K562 (cell line): Measurements from ENCODE around the gene STK16. TPM values are rescaled to one million over a fixed set of nuclear protein-coding genes. Genes with fewer than 3 reads are reported as not detected.

Source experiments
- ATAC-seq: fragments of 200-7000 bp; cut with Tn5 transposase; 3 replicates; pipeline ENCODE4 v1.9.1; 2020; ENCODE audit warnings: moderate library complexity
- BruUV-seq: library from RNA; stranded (reverse); fragments of 400-500 nt; replicated peaks from 2 replicates; lab custom pipeline; 2021; lab: Mats Ljungman, UMichigan
- CTCF ChIA-PET: fragments of 300-600 bp; formaldehyde crosslinking; extraction: SDS; loops from one replicate; lab custom pipeline; 2021; ENCODE audit warnings: low intra/inter-chr PET ratio; lab: Yijun Ruan, JAX
- POLR2A ChIA-PET: fragments of 300-600, 350-650 bp; sonication (Branson Sonifier 250); formaldehyde crosslinking; extraction: SDS; loops from one replicate; lab custom pipeline; 2021; ENCODE audit warnings: antibody characterized with exemption, inconsistent platforms; lab: Yijun Ruan, JAX
- DNase-seq, 4 experiments: peaks; one replicate each; pipeline versions ENCODE4 v3.0.0 to v3.0.0-alpha.2; 2011 to 2018; ENCODE audit warnings: low spot score in 3 of 4, mixed read lengths in 3 of 4; ENCODE audit errors: extremely low read depth in 1 of 4
- FAIRE-seq: peaks from 2 replicates; lab custom pipeline; 2011; peaks lifted over from hg19 to GRCh38; lab: Jason Lieb, UNC
- H2AFZ ChIP-seq: 2 replicates; pipeline ENCODE4 v1.6.0; 2011; ENCODE audit warnings: low read depth, low read length, control low read depth, inconsistent platforms
- H3K27ac ChIP-seq: fragments of 200-600 bp; 3 replicates; pipeline ENCODE4 v1.8.0; 2011; ENCODE audit warnings: low read depth, mild to moderate bottlenecking, control low read depth, inconsistent platforms, low read length, moderate library complexity, mixed read lengths; ENCODE audit errors: extremely low read depth
- H3K27me3 ChIP-seq, 2 experiments: fragments of 300-600 bp in 1 of 2; 2 replicates in 1 of 2; 3 replicates in 1 of 2; pipeline versions ENCODE4 v1.6.0 to v1.8.0; 2011; ENCODE audit warnings: inconsistent platforms in 2 of 2, low read length in 2 of 2, mild to moderate bottlenecking in 1 of 2, mixed read lengths in 1 of 2, moderate library complexity in 1 of 2; ENCODE audit not compliant: control insufficient read depth in 2 of 2, insufficient read depth in 2 of 2
- H3K36me3 ChIP-seq: fragments of 300-600 bp; 3 replicates; pipeline ENCODE4 v1.8.0; 2011; ENCODE audit warnings: mild to moderate bottlenecking, low read length, inconsistent platforms; ENCODE audit not compliant: control insufficient read depth, insufficient read depth
- H3K4me1 ChIP-seq, 2 experiments: fragments of 200-600 bp in 1 of 2; replicated peaks in 1 of 2; 2 replicates in 1 of 2; 3 replicates in 1 of 2; pipeline versions ENCODE4 v1.5.1 to v1.8.0; 2011; ENCODE audit warnings: inconsistent platforms in 2 of 2, low read length in 2 of 2, mild to moderate bottlenecking in 1 of 2, mixed read lengths in 1 of 2, moderate library complexity in 1 of 2; ENCODE audit not compliant: control insufficient read depth in 2 of 2, insufficient read depth in 2 of 2
- H3K4me2 ChIP-seq: 2 replicates; pipeline ENCODE4 v1.6.1; 2011; ENCODE audit warnings: low read length, control low read depth, inconsistent platforms, mixed read lengths; ENCODE audit not compliant: insufficient read depth
- H3K4me3 ChIP-seq: fragments of 200-600 bp; sonication (generic), shearing (Covaris generic); 2 replicates; pipeline ENCODE4 v1.5.1; 2016; ENCODE audit warnings: control low read depth, inconsistent platforms
- H3K79me2 ChIP-seq: fragments of 200-600 bp; 3 replicates; pipeline ENCODE4 v1.8.0; 2011; ENCODE audit warnings: low read length, inconsistent platforms; ENCODE audit not compliant: control insufficient read depth, insufficient read depth
- H3K9ac ChIP-seq, 2 experiments: 2 replicates each; pipeline versions ENCODE4 v1.6.0 to v1.6.1; 2011; ENCODE audit warnings: low read depth in 2 of 2, low read length in 2 of 2, control low read depth in 1 of 2, inconsistent platforms in 1 of 2, mild to moderate bottlenecking in 1 of 2, mixed read lengths in 1 of 2; ENCODE audit not compliant: insufficient read depth in 1 of 2
- H3K9me1 ChIP-seq: one replicate; pipeline ENCODE4 v1.6.0; 2011; ENCODE audit warnings: inconsistent platforms, mild to moderate bottlenecking, low read length, moderate library complexity; ENCODE audit not compliant: control insufficient read depth, insufficient read depth
- H3K9me3 ChIP-seq: replicated peaks from 2 replicates; pipeline ENCODE4 v1.5.1; 2011; ENCODE audit warnings: low read depth, low read length, inconsistent platforms; ENCODE audit not compliant: control insufficient read depth, insufficient read depth
- H4K20me1 ChIP-seq: replicated peaks from 2 replicates; pipeline ENCODE4 v1.6.1; 2011; ENCODE audit warnings: low read length, inconsistent platforms, mixed read lengths; ENCODE audit not compliant: control insufficient read depth, insufficient read depth
- CC2D1A ChIP-seq: fragments of 450-650 bp; IDR thresholded peaks from 2 replicates; pipeline ENCODE4 v1.6.1; 2017; ENCODE audit warnings: mild to moderate bottlenecking
- CHD4 ChIP-seq: fragments of 200-600 bp; sonication (generic); IDR thresholded peaks from 3 replicates; pipeline ENCODE4 v1.6.1; 2012; ENCODE audit warnings: low read depth, mild to moderate bottlenecking, mixed read lengths, low read length, inconsistent platforms; ENCODE audit not compliant: insufficient read depth, insufficient replicate concordance, poor library complexity, severe bottlenecking
- CXXC5 ChIP-seq: fragments of 250-450 bp; sonication (Bioruptor Pico); IDR thresholded peaks from 2 replicates; pipeline ENCODE4 v1.8.0; 2022; ENCODE audit warnings: inconsistent platforms, mild to moderate bottlenecking, moderate library complexity
- DACH1 ChIP-seq: fragments of 450-650 bp; IDR thresholded peaks from 2 replicates; pipeline ENCODE4 v1.6.1; 2018; ENCODE audit not compliant: partially characterized antibody
- DNMT1 ChIP-seq: fragments of 450-650 bp; IDR thresholded peaks from 2 replicates; pipeline ENCODE4 v1.6.1; 2016; ENCODE audit warnings: antibody characterized with exemption, mild to moderate bottlenecking
- E2F1 ChIP-seq: sonication (generic); formaldehyde crosslinking; IDR thresholded peaks from 2 replicates; pipeline ENCODE4 v1.8.1; 2023; ENCODE audit warnings: mild to moderate bottlenecking, missing genetic modification reagents, moderate library complexity
- ETV5 ChIP-seq: sonication (generic); formaldehyde crosslinking; IDR thresholded peaks from 2 replicates; pipeline ENCODE4 v1.4.0; 2020; ENCODE audit warnings: low read depth, mild to moderate bottlenecking, missing genetic modification reagents
- GABPB1 ChIP-seq: sonication (generic); formaldehyde crosslinking; IDR thresholded peaks from 2 replicates; pipeline ENCODE4 v1.8.0; 2022; ENCODE audit warnings: mild to moderate bottlenecking, missing genetic modification reagents
- MEF2A ChIP-seq: IDR thresholded peaks from 2 replicates; pipeline ENCODE4 v1.6.1; 2011; ENCODE audit warnings: low read depth, mild to moderate bottlenecking, low read length, moderate library complexity; ENCODE audit not compliant: control insufficient read depth
- NFATC3 ChIP-seq: fragments of 450-650 bp; IDR thresholded peaks from 2 replicates; pipeline ENCODE4 v1.6.1; 2017; ENCODE audit warnings: mild to moderate bottlenecking
- SMAD2 ChIP-seq: fragments of 150-350 bp; IDR thresholded peaks from 2 replicates; pipeline ENCODE4 v1.6.1; 2014; ENCODE audit warnings: low read depth, mild to moderate bottlenecking, low read length
- SRSF3 ChIP-seq: fragments of 200-400 bp; formaldehyde crosslinking; IDR thresholded peaks from 2 replicates; pipeline ENCODE4 v1.6.1; 2016; ENCODE audit warnings: mild to moderate bottlenecking, low read length, moderate library complexity; ENCODE audit not compliant: insufficient read depth
- TCF3 ChIP-seq: sonication (generic); formaldehyde crosslinking; IDR thresholded peaks from 2 replicates; pipeline ENCODE4 v1.4.0; 2020; ENCODE audit warnings: mild to moderate bottlenecking, missing genetic modification reagents
- ZKSCAN1 ChIP-seq: fragments of 150-350 bp; IDR thresholded peaks from 2 replicates; pipeline ENCODE4 v1.6.1; 2016; ENCODE audit warnings: low read depth, low read length
- WGBS: fragments of 100-300 bp; shearing (Covaris generic); methylation state at CpG from one replicate; pipeline ENCODE4 v1.1.6; 2016; ENCODE audit warnings: low coverage, mixed read lengths; ENCODE audit not compliant: insufficient coverage; ENCODE audit errors: missing lambda C conversion rate; 5-methylcytosine and 5-hydroxymethylcytosine counted together
- in situ Hi-C: fragments of 300-500 bp; cut with MboI; formaldehyde crosslinking; loops from 4 replicates; pipeline ENCODE4 v1.15.0; 2018; ENCODE audit warnings: inconsistent platforms, mixed read lengths
- intact Hi-C: fragments of 100-400 bp; cut with micrococcal nuclease; formaldehyde crosslinking; loops from 2 replicates; pipeline ENCODE4 v1.14.2; 2022
- polyA plus RNA-seq, 8 experiments: library from polyadenylated mRNA; depleted of rRNA in 4 of 8; stranded (reverse) in 5 of 8; unstranded in 3 of 8; fragments of >200 nt; fragmentation: Nextera tagmentation in 2 of 8; fragmentation: Illumina TruSeq in 1 of 8; extraction: Ambion mirVana in 2 of 8; extraction: Trizol in 1 of 8; gene quantifications; 2 replicates each; pipeline versions ENCODE4 v1.2.1 to v1.2.3, GENCODE V29; 2011 to 2014; ENCODE audit warnings: inconsistent platforms in 1 of 8, missing spikeins in 1 of 8
- total RNA-seq, 7 experiments: library from RNA; depleted of rRNA in 6 of 7; stranded (reverse); fragments of >200 nt in 6 of 7; fragmentation: Illumina TruSeq in 2 of 7; extraction: Trizol in 2 of 7; gene quantifications; 2 replicates each; pipeline versions ENCODE4 v1.2.1 to v1.2.3, GENCODE V29; 2011 to 2021; ENCODE audit warnings: low replicate concordance in 1 of 7
- TF ChIP-seq, protein P1 (sequence below): fragments of 250-450 bp; sonication (Bioruptor Pico); IDR thresholded peaks from 2 replicates; pipeline ENCODE4 v1.4.0; 2020

Gene STK16
- total and polyA plus RNA-seq, 9 of the 15 experiments (the other 6 are each of a cell fraction or from before 2014, with no cell fraction given), result 5.4 to 36.2 (median 17.8) TPM

DNA sequence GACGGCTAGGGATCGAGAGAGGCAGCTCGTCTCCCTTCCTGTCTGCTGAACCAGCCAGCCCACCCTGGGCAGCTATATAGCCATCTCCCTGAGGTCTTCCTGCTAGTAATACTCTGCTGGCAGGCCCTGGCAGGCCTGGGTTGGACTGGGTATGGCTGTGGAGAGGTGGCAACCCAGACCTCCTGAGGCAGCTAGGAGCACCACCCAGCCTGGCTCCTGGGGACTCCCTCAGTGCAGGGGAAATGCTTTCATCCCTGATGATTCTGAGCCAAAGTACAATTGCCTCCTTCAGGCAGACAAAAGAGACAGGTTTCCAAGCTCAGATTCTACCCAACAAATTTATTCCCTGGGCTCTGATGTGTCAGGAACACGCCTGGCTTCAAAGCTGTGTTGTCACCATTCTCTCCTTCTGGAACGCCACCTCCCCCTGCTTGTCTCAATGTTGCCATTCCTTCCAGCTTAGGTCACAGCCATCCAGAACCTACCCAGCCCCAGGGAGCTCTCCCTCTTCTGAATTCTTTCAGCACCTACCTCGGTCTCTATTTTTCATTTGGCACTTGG, 29.2 kb downstream of the STK16 start (continued):
- no peak for TF ChIP-seq E2F1 (CRISPR knock-in tag)

- H3K79me2 ChIP-seq, result no peaks in the 10 kb centered on the region
- H4K20me1 ChIP-seq, result no peaks in the 10 kb centered on the region
- H3K4me2 ChIP-seq, result peak overlapping the region; percentile 74
- H3K27ac ChIP-seq, result peak overlapping the region; percentile 87
- intact Hi-C loops, result loop anchor here (2.0 to 5.0 kb wide), 2 partner anchors 25 to 319 kb away; partner anchors contain the start of genes STK11IP, TUBA4A and TUBA4B
- H3K36me3 ChIP-seq, result no peaks in the 10 kb centered on the region
- CTCF ChIA-PET, result interaction anchor here (4.3 kb wide), 1 partner anchor 17 kb away, joined by 28 read pairs; no protein-coding TSS in a partner anchor
- peak overlapping the region; percentile 96 for H2AFZ ChIP-seq
- peaks cover 5% of the 10 kb centered on the region for H3K9me1 ChIP-seq
- peak overlapping the region; percentile 80 to 84 for H3K9ac ChIP-seq
- H3K27me3 ChIP-seq, result no peaks in the 10 kb centered on the region
- H3K9me3 ChIP-seq, result no peaks in the 10 kb centered on the region
- POLR2A ChIA-PET, result interaction anchor here (0.7 to 1.6 kb wide), 7 partner anchors 15 to 144 kb away, joined by 3 to 8 read pairs (median 5); partner anchors contain the start of genes CNPPD1, TUBA4A and TUBA4B
- no TSS peak for BruUV-seq
- ATAC-seq (peak; percentile 26), DNase-seq (peak; percentile 61 to 81 (median 64)), FAIRE-seq (peak; percentile 82)
- H3K4me1 ChIP-seq, result peaks cover 42 to 54% of the 10 kb centered on the region in 2 experiments
- WGBS, result 24% methylated on average over 19 of the region's 25 CpGs
- in situ Hi-C loops, result no loop called here
- peak overlapping the region; percentile 32 for H3K4me3 ChIP-seq
- TF ChIP-seq NFATC3 (no peak), GABPB1 (CRISPR knock-in tag) (no peak), MEF2A (no peak), CXXC5 (CRISPR knock-in tag) (0 out of 2 replicates have a peak, but pooled peaks have one; percentile 19), ETV5 (no peak), TCF3 (CRISPR knock-in tag) (no peak), CC2D1A (peak; percentile 42; the same call in 1 of the 2 replicates), DNMT1 (no peak), DACH1 (no peak), SMAD2 (no peak), CHD4 (no peak), SRSF3 (no peak), ZKSCAN1 (no peak)
- TF ChIP-seq, protein P1, sequence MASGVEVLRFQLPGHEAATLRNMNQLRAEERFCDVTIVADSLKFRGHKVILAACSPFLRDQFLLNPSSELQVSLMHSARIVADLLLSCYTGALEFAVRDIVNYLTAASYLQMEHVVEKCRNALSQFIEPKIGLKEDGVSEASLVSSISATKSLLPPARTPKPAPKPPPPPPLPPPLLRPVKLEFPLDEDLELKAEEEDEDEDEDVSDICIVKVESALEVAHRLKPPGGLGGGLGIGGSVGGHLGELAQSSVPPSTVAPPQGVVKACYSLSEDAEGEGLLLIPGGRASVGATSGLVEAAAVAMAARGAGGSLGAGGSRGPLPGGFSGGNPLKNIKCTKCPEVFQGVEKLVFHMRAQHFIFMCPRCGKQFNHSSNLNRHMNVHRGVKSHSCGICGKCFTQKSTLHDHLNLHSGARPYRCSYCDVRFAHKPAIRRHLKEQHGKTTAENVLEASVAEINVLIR (CRISPR knock-in tag), result no peak
Observed at GRCh38 chr2:219277703-219278654, 32.7 kb downstream of the STK16 start.
